Mucosa of descending colon (tissue), 3 donors: ENCODE measurements around the gene APOBEC3C. TPM values are rescaled to one million over a fixed set of nuclear protein-coding genes. Genes with fewer than 3 reads are reported as not detected.
"Not testable (repeated sequence)": the region's sequence is repeated elsewhere in the genome, so short reads cannot be mapped to it uniquely, and the experiment has no call there.

Experiments
- ATAC-seq: fragments of 200-7000 bp; cut with Tn5 transposase; one replicate; pipeline ENCODE4 v1.9.1; 2020; ENCODE audit warnings: mild to moderate bottlenecking, moderate library complexity
- DNase-seq, 3 donors: peaks; one replicate each; pipeline ENCODE4 v3.0.0-alpha.2; 2020
- H3K36me3 ChIP-seq: fragments of 200-600 bp; one replicate; pipeline ENCODE4 v1.8.0; 2021; ENCODE audit warnings: low read depth, mild to moderate bottlenecking
- H3K4me1 ChIP-seq: fragments of 200-600 bp; one replicate; pipeline ENCODE4 v1.8.0; 2021; ENCODE audit warnings: low read depth, mild to moderate bottlenecking
- H3K4me3 ChIP-seq: fragments of 200-600 bp; one replicate; pipeline ENCODE4 v1.8.0; 2021; ENCODE audit warnings: mild to moderate bottlenecking
- H3K9me3 ChIP-seq: fragments of 200-600 bp; one replicate; pipeline ENCODE4 v1.8.0; 2021; ENCODE audit warnings: mild to moderate bottlenecking
- CTCF ChIP-seq: fragments of 200-600 bp; IDR thresholded peaks from one replicate; pipeline ENCODE4 v1.8.0; 2022; ENCODE audit warnings: antibody characterized with exemption, mild to moderate bottlenecking
- intact Hi-C, 2 donors: fragments of 100-400 bp; cut with DNase I in 1 of 2; cut with micrococcal nuclease in 1 of 2; formaldehyde crosslinking; loops; one replicate each; pipeline versions ENCODE4 v1.11.0 to v1.11.1; 2022; cut with DNase I, micrococcal nuclease
- total RNA-seq, 3 donors: library from RNA; stranded (reverse); fragmentation: NEBNext Ultra II Directional in 2 of 3; extraction: Animal tissue kit (Norgen Biotek cat#: 25700) in 2 of 3; gene quantifications; one replicate each; pipeline versions ENCODE4 v1.2.1 to v1.2.4, GENCODE V29; 2021 to 2023
- donor health status: DM: no; HTN: no; CAD: no; lungs with moderate emphysema.
- donor health status: DM: no; HTN: no; CAD: no.
- donor health status: DM: no; HTN: yes; CAD: no.

Gene APOBEC3C
- total RNA-seq, 3 donors from 2014 or later, result 23.1 to 30.6 (median 24.1) TPM

DNA sequence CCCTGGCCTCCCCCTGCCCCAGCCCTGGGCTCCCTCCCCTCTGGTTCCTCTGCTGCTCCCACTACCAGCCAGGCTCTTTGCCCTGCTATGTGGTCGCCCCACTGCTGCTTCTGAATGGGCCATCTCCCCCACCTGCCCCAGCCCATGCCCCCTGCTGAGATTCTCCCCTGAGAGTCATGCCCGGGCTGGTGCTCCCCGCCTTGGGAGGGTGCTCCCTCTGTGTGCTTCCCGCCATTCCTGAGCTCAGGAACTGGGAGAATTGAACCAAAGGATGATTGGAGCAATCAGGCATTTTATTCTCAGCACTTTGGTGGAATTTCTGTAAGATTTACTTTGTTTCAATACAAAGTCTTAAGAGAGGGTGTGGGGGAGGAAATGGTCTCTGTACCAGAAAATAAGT lies 13.7 kb downstream of the APOBEC3C start:
- no peak for ATAC-seq
- Histone ChIP-seq H3K4me1 (no peaks in the 10 kb centered on the region), H3K9me3 (no peaks in the 10 kb centered on the region), H3K4me3 (no peak overlapping the region), H3K36me3 (no peaks in the 10 kb centered on the region)
- DNase-seq, result no peak
- no peak for TF ChIP-seq CTCF
- intact Hi-C loops, result no loop called here

DNA sequence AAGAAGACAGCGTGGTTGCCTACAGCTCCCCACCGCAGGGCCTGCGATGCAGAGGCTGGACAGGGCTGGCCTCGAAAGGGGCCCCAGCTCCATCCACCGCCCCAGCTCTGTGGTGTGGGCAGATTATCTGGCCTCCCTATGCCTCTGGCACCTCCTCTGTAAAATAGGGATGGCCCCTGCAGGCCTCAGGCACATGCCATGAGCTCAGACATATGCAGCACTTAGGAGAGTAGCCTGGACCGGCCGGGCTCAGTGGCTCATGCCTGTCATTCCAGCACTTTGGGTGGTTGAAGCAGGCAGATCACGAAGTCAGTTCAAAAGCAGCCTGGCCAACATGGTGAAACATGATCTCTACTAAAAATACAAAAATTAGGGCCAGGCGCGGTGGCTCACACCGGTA lies 14.2 kb downstream of the APOBEC3C start:
- no peak for TF ChIP-seq CTCF
- intact Hi-C loops, result no loop called here
- ATAC-seq, result no peak
- H3K9me3 ChIP-seq, result no peaks in the 10 kb centered on the region
- DNase-seq, result no peak
- H3K4me3 ChIP-seq, result no peak overlapping the region
- no peaks in the 10 kb centered on the region for H3K36me3 ChIP-seq
- H3K4me1 ChIP-seq, result no peaks in the 10 kb centered on the region

DNA sequence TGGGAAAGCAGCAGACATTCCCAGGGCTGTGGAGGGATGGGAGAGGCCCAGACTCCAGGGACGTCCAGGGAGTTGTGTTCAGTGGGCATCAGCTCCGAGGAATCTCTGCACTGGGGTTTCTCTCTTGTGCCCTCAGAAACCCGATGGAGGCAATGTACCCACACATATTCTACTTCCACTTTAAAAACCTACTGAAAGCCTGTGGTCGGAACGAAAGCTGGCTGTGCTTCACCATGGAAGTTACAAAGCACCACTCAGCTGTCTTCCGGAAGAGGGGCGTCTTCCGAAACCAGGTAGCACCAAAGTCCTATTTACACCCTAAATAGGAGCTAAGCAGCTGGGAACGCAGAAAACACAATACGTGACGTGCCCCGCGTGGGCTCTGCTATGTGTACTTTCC lies 15.2 kb downstream of the APOBEC3C start:
- no peaks in the 10 kb centered on the region for H3K4me1 ChIP-seq
- no peak for DNase-seq
- H3K9me3 ChIP-seq, result no peaks in the 10 kb centered on the region
- TF ChIP-seq CTCF, result no peak
- intact Hi-C loops, result no loop called here
- no peak overlapping the region for H3K4me3 ChIP-seq
- no peak for ATAC-seq
- H3K36me3 ChIP-seq, result no peaks in the 10 kb centered on the region

- H3K4me1 ChIP-seq, result no peaks in the 10 kb centered on the region
- H3K4me3 ChIP-seq, result no peak overlapping the region
- intact Hi-C loops, result no loop called here
- ATAC-seq (no peak), DNase-seq (no peak)
- H3K9me3 ChIP-seq, result no peaks in the 10 kb centered on the region
- no peaks in the 10 kb centered on the region for H3K36me3 ChIP-seq
- TF ChIP-seq CTCF, result no peak
Measured at GRCh38 chr22:39030705-39031104, 16.6 kb downstream of the APOBEC3C start.

- H3K4me1 ChIP-seq, ATAC-seq, intact Hi-C loops, H3K4me3 ChIP-seq, H3K9me3 ChIP-seq, DNase-seq, H3K36me3 ChIP-seq: not testable (repeated sequence)
Measured at GRCh38 chr22:39031434-39032295, 17.6 kb downstream of the APOBEC3C start.

GRCh38 chr22:39037071-39037470 lies 23.0 kb downstream of the APOBEC3C start:
- H3K36me3 ChIP-seq, DNase-seq, H3K4me3 ChIP-seq, intact Hi-C loops, H3K9me3 ChIP-seq, H3K4me1 ChIP-seq, ATAC-seq: not testable (repeated sequence)
